Activated T-cell treated with anti-CD3 and anti-CD28 coated beads for 1 hour (primary cell): ENCODE results near the gene JMJD7.

ENCODE experiments used
- DNase-seq: peaks from one replicate; pipeline ENCODE4 v3.0.0-alpha.2; 2020; ENCODE audit warnings: low read depth

The JMJD7 gene

DNA sequence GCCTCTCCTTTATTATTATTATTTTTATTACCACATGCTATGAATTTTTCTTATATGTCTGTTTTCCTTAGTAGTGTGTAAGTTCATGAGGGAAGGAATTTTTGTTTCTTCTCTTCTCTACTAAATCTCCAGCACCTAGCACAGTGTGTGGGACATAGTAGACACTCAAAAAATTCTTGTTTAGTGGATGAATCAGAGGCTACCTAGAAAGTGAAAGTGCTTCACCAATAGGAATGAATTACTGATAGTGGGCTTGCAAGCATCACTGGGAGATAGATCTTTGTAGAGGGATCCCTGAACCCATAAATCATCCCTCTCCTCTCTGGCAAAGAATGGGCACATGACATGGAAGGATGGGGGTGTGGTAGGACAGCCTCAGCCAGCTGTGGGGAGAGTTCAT, 57.4 kb downstream of the JMJD7 start:
- DNase-seq: no peak

DNA sequence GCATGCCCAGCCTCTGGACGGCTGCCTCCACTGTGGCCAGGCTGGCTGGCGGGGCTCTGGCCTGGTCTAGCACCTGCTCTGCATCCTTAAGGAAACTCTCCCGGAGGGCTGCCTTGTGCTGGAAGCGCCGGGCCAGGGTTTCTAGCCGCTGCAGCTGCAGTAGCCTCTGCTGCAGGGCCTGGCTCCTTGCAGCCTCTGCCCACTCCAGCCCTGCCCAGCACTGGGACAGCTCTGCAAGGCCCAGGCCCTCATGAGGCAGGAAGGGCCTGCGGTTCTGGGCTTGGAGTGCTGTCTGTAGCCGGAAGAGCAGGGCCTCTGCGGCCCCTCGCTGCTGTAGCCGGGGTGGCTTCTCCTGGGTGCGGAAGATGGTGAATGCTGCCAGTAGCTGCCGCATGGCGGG, 57.9 kb downstream of the JMJD7 start:
- DNase-seq: no peak

- no peak for DNase-seq
Measured at GRCh38 chr15:41886741-41887140, 58.8 kb downstream of the JMJD7 start.

- DNase-seq: no peak
Measured at GRCh38 chr15:41887161-41887560, 59.3 kb downstream of the JMJD7 start.
